HepG2 (cell line): ENCODE measurements around the gene ZCCHC3. TPM values are rescaled to one million over a fixed set of nuclear protein-coding genes. Genes with fewer than 3 reads are reported as not detected.

ENCODE experiments used
- ATF7-NPFF ChIP-seq: sonication (generic); formaldehyde crosslinking; IDR thresholded peaks from 2 replicates; pipeline ENCODE4 v1.8.1; 2023; ENCODE audit warnings: mild to moderate bottlenecking, low read depth, missing genetic modification reagents, moderate library complexity
- EHMT2 ChIP-seq: fragments of 200-600 bp; sonication (generic); IDR thresholded peaks from 2 replicates; pipeline ENCODE4 v1.7.0; 2017; ENCODE audit warnings: antibody characterized with exemption, low read depth, low read length, borderline replicate concordance
- ERF ChIP-seq: IDR thresholded peaks from 2 replicates; pipeline ENCODE4 v1.6.1; 2018; ENCODE audit warnings: missing biosample characterization, missing genetic modification reagents
- HNRNPH1 ChIP-seq: fragments of 200-400 bp; formaldehyde crosslinking; optimal IDR thresholded peaks from 2 replicates; pipeline ENCODE3; 2017; ENCODE audit warnings: mild to moderate bottlenecking, low read depth, low read length
- KIAA2018 ChIP-seq: sonication (generic); formaldehyde crosslinking; IDR thresholded peaks from 2 replicates; pipeline ENCODE4 v1.5.0; 2020; ENCODE audit warnings: mild to moderate bottlenecking, missing genetic modification reagents, borderline replicate concordance
- NFKB2 ChIP-seq: sonication (generic); formaldehyde crosslinking; IDR thresholded peaks from 2 replicates; pipeline ENCODE4 v1.4.0; 2020; ENCODE audit warnings: missing genetic modification reagents, borderline replicate concordance
- RBM22 ChIP-seq: fragments of 200-400 bp; formaldehyde crosslinking; optimal IDR thresholded peaks from 2 replicates; pipeline ENCODE3; 2017; ENCODE audit warnings: mild to moderate bottlenecking, low read length, moderate library complexity
- TBX2 ChIP-seq: sonication (generic); formaldehyde crosslinking; IDR thresholded peaks from 2 replicates; pipeline ENCODE4 v1.5.0; 2020; ENCODE audit warnings: missing genetic modification reagents, mild to moderate bottlenecking, borderline replicate concordance
- TEAD3 ChIP-seq: optimal IDR thresholded peaks from 2 replicates; pipeline ENCODE3; 2016; ENCODE audit warnings: borderline replicate concordance
- ZNF207 ChIP-seq: fragments of 450-650 bp; IDR thresholded peaks from 2 replicates; pipeline ENCODE4 v1.6.1; 2016; ENCODE audit warnings: antibody characterized with exemption, borderline replicate concordance
- ZNF335 ChIP-seq: sonication (generic); formaldehyde crosslinking; IDR thresholded peaks from 2 replicates; pipeline ENCODE4 v1.4.0; 2020; ENCODE audit warnings: missing genetic modification reagents
- ZNF337 ChIP-seq: sonication (generic); formaldehyde crosslinking; IDR thresholded peaks from 2 replicates; pipeline ENCODE4 v1.5.1; 2020; ENCODE audit warnings: missing genetic modification reagents, low read depth, mild to moderate bottlenecking, borderline replicate concordance
- ZNF430 ChIP-seq: sonication (generic); formaldehyde crosslinking; IDR thresholded peaks from 2 replicates; pipeline ENCODE4 v1.9.0; 2021; ENCODE audit warnings: mild to moderate bottlenecking, missing genetic modification reagents
- ZNF564 ChIP-seq: sonication (generic); formaldehyde crosslinking; IDR thresholded peaks from 2 replicates; pipeline ENCODE4 v1.8.1; 2023; ENCODE audit warnings: mild to moderate bottlenecking, missing genetic modification reagents
- ZNF576 ChIP-seq: sonication (generic); formaldehyde crosslinking; IDR thresholded peaks from 2 replicates; pipeline ENCODE4 v1.4.0; 2020; ENCODE audit warnings: mild to moderate bottlenecking, missing genetic modification reagents
- ZNF816 ChIP-seq: sonication (generic); formaldehyde crosslinking; IDR thresholded peaks from 2 replicates; pipeline ENCODE4 v1.8.0; 2022; ENCODE audit warnings: missing genetic modification reagents, mild to moderate bottlenecking, borderline replicate concordance
- ZNF878 ChIP-seq: sonication (generic); formaldehyde crosslinking; IDR thresholded peaks from 2 replicates; pipeline ENCODE4 v1.8.1; 2023; ENCODE audit warnings: mild to moderate bottlenecking, missing genetic modification reagents, moderate library complexity
- polyA plus RNA-seq, 8 experiments: library from polyadenylated mRNA; depleted of rRNA in 3 of 8; stranded (reverse) in 7 of 8; unstranded in 1 of 8; fragments of >200 nt; fragmentation: Illumina TruSeq in 4 of 8; extraction: Trizol in 4 of 8; gene quantifications; 2 replicates each; pipeline versions ENCODE4 v1.2.1 to v1.2.3, GENCODE V29; 2011 to 2016; ENCODE audit warnings: low read depth in 4 of 8, missing spikeins in 1 of 8, mixed read lengths in 1 of 8; ENCODE audit not compliant: insufficient read depth in 1 of 8
- total RNA-seq, 5 experiments: library from RNA; depleted of rRNA; stranded (reverse); fragments of >200 nt; fragmentation: Illumina TruSeq; extraction: Trizol; gene quantifications; 2 replicates each; pipeline ENCODE4 v1.2.3, GENCODE V29; 2016; ENCODE audit warnings: low read depth in 1 of 5

Gene ZCCHC3
- total and polyA plus RNA-seq, 2 of the 13 experiments (the other 11 are each of a cell fraction or from before 2014, with no cell fraction given), result 46.6 to 63.0 TPM

- TF ChIP-seq EHMT2 (0 out of 2 replicates have a peak, but pooled peaks have one; percentile 56), ZNF564 (no peak), TBX2 (CRISPR knock-in tag) (peak; percentile 49; the same call in 1 of the 2 replicates), ZNF337 (CRISPR knock-in tag) (0 out of 2 replicates have a peak, but pooled peaks have one; percentile 75), ZNF816 (CRISPR knock-in tag) (peak; percentile 90), ZNF430 (CRISPR knock-in tag) (peak; percentile 25; the same call in 1 of the 2 replicates), TEAD3 (CRISPR knock-in tag) (peak; percentile 62), ERF (CRISPR knock-in tag) (peak; percentile 61; the same call in 1 of the 2 replicates), KIAA2018 (no peak), ZNF207 (no peak), HNRNPH1 (no peak), ZNF878 (CRISPR knock-in tag) (no peak), ZNF576 (CRISPR knock-in tag) (peak; percentile 70; the same call in 1 of the 2 replicates), NFKB2 (peak; percentile 54; the same call in 1 of the 2 replicates), ZNF335 (0 out of 2 replicates have a peak, but pooled peaks have one; percentile 53), ATF7-NPFF (CRISPR knock-in tag) (no peak), RBM22 (no peak)
These were observed 12.7 kb downstream of the ZCCHC3 start (continued) for GRCh38 chr20:309841-310644.
